ENCODE results near the gene ZNF587B.
"Not testable (repeated sequence)": the region's sequence is repeated elsewhere in the genome, so short reads cannot be mapped to it uniquely, and the experiment has no call there.

Gene ZNF587B

DNA sequence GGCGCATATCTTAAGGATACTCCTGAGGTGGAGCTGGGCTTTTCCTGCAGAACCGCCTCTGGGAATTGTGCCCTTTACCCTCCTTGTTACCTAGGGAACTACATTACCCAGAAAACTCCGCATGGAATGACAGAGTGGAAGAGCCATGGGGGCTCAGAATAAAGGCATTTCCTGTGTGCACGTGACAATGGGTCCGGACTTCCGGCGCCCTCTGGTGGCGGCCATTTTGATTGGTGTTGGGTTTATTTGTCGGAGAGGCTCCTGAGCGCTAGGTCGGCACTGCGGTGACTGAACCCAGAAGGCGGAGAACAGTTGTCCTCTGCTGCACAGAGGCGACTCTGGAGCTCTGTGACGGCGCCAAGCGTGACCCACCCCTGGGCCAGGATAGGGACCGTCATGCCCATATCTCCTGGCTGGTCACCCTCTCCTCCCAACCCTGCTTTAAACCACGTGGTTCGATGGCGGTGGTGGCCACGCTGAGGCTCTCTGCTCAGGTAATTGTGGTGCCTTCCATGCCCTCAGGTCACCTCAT, at the start of gene ZNF587B:
Gene ZNF587B (plus strand): TSS at position 229 of the 532 bp plus-strand sequence. CDS start 230 bp downstream, at position 459.
- peak within 1 kb of the TSS; percentile 46 for H3K27ac ChIP-seq
- no peak for DNase-seq (ENCODE audit: low read depth, low spot score)

DNA sequence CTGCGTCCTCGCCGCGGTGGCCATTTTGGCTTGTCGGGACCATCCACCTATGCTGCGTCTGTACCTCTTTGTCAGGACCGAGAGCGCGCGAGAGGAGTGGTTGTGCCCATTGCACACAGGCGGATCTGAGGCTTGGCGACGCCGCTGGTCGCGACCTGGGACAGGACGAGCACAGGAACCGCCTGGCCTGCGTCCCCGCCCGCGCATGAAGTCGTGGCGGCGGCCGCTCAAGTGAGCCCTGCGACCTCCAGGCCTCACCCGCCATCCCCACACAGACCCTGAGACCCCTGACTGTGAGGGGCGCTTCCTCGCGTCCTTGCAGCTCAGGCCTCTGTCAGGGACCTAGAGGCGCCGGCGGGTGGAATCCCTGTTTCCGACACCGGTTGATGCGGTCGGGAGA, 43.8 kb upstream of the ZNF587B start:
- H3K27ac ChIP-seq: no peak overlapping the region
- DNase-seq (ENCODE audit: low read depth, low spot score): no peak

DNA sequence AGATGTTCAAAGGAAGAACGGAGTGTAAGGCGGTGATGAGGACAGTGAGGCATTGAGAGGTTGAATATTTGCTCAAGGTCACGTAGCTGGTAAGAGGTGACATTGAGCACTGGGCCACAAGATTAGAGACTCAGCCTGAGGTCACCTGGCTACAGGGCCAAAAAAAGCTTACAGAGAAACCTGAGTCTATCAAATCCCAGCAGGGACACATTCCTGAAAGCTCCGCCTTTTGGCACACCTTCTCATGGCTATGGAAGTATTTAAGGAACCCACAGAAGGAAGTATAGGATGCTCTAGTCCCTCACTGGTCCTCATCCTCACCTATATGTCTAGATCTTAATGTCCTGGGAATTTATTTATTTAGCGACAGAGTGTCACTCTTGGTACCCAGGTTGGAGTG, 43.2 kb upstream of the ZNF587B start:
- H3K27ac ChIP-seq: no peak overlapping the region
- no peak for DNase-seq (ENCODE audit: low read depth, low spot score)

DNA sequence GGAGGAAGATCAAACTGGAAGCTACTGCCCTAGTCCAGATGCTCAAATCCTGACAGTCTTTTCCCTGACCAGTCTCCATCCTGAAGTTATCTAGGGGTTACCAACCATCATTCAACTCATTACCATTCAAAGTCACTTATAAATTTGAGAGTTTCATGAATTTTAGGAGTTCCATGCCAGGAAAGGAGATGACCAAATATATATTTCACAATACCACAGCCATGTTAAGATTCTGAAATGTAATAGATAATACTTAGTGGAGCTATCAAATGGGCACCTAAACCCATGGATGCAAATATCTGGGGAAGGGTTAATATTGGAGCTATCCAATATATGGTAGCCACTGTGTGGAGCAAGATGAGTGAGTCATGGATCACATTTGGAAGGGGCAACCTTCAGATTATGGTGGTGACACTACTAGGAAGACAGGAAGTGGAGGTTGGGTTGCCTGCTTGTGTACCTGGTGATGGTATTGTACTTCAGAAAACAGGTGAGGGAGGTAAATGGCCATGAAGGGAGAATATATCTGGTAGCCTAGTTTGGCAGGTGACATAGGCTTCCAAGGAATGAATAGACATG, 41.9 kb upstream of the ZNF587B start:
- H3K27ac ChIP-seq: no peak overlapping the region
- no peak for DNase-seq (ENCODE audit: low read depth, low spot score)

DNA sequence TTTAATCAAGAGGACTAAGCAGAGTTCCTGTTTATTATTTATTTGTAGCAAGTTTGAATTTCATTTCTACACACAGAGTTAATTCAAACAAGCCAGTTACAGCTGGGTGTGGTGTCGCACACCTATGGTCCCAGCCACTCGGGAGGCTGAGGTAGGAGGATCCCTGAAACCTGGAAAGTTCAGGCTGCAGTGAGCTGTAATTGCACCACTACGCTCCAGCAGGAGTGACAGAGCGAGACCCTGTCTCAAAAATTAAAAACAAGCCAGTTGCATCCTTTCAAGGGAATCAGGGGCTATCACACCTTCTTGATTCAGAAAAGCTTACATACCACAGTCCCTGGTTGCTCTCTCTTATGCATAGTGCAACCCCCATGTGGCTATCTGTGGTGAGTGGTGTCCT, 40.8 kb upstream of the ZNF587B start:
- DNase-seq (ENCODE audit: low read depth, low spot score): no peak
- H3K27ac ChIP-seq: no peak overlapping the region

DNA sequence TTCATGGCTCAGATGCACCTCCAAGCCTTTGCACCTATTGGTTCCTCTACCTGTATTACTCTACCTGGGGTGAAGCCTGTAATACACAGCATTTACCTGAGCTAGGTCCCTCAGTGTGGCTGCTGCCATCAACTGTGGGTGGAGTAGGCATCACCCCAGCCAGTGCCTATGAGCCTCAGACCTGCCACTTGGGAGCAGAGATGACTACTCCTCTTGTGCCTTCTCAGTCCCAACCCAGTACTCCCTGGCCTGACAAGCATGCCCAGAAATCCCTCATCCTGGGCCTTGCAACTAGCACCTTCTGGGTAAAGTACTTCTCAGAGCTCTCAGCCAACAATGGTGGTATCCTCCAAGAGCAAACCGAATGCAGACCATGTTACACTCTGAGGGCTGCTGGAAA, 33.5 kb upstream of the ZNF587B start:
- not testable (repeated sequence) for H3K27ac ChIP-seq; DNase-seq (ENCODE audit: low read depth, low spot score)

DNA sequence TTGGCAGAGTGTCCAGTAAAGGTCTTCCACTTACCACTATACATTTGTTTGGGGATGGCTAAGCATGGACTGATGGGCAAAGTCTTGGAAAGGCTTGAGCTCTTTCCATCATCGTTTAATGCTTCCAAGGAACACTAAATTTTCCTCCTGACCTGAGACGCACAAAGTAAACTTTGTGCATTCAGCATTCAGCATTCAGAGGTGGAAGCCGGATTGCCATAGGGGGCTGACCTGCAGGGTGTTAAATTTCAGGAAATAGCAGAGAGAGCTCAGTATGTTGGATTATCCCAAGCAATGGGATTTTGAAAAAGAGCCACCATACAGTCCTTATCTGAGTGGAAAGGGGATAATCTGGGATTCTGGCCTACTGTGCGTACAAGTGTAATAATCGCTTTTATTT, 29.4 kb upstream of the ZNF587B start:
- H3K27ac ChIP-seq: peak overlapping the region; percentile 94
- no peak for DNase-seq (ENCODE audit: low read depth, low spot score)

DNA sequence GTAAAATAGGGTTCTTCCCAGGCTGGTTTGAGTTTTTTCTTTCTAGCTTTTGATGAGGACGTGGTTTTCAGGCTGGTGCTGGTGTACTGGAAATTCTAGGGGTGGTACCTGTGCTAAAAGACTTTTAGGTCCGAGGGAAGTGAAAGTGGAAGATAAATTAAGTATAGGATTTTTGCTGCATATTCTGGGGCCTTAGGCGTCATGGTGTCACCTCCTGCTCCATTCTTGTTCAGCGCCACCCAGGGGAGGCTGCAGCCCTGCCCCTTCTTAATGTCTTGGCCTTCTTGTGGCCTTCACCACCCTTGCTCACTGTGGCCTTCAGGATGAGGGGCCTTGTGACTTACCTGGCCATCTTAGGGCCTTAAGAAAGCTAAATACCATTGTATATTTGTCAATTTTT, 27.8 kb upstream of the ZNF587B start:
- DNase-seq (ENCODE audit: low read depth, low spot score): no peak
- H3K27ac ChIP-seq: peak overlapping the region; percentile 94

DNA sequence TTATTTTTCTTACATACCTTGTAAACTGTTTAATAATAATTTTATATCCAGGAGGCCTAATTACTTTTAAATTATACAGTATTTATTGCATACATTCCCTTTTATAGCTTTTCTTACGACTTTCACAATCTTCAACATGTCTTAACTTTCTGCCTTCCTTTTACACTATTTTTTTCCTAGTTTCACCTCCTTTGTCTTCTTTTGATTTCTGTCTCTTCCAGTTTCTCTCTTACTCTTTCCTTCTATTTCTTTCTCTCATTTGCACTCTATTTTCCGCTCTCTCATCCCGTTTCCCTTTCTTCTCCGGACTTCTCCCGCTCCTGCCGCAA, 26.9 kb upstream of the ZNF587B start:
- H3K27ac ChIP-seq: peak overlapping the region; percentile 94
- DNase-seq (ENCODE audit: low read depth, low spot score): no peak

DNA sequence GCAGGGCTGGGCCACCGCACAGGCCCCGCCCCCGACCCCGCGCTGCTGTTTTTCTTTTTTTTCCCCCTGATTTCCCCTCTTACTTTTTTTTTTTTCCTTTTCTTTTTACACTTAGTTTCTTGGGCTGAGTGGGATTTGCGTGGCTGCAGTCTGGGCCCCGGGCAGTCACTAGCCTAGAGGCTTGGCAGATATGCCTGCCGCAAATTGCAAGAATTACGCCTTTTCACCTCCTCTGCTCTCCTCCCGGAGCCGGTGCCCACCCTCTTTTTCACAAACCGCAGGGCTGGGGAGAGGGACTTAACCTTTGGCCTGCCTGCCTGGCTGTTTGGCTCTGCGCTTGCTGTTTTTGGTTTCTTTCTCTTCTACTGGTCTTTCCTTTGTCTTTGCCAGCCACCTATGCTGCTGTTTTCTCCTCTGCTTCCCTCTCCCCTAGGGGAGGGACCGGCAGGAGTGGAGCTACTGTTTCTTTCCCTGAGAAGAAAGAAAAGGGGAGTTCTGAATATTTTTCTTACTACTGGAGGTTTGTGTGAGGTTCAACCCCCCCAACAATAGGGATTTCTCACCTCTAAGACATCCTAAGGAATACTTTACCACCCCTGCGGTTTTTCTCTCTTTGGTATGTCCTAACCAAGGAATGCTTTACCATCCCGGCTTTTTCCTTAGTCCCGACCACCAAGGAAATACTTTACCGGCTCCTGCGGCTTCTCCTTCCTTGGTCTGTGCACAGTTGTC, 26.3 kb upstream of the ZNF587B start:
- DNase-seq (ENCODE audit: low read depth, low spot score): no peak
- H3K27ac ChIP-seq: peak overlapping the region; percentile 94

DNA sequence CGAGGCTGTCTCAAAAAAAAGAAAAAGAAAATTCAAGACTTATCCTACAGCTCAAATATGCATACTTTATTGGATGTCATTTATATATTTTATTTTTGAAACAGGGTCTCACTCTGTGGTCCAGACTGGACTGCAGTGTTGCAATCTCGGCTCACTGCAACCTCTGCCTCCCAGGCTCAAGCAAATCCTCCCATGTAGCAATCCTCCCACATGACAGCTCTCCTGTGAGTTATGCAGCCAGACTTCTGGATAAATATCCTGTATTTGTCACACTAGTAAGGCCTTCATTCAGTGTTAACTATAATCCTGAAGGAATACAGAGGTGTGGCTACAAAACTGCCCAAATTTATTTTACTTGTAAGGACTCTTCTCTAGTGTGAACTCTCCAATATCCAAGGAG, 22.6 kb upstream of the ZNF587B start:
- H3K27ac ChIP-seq: peak overlapping the region; percentile 94
- DNase-seq (ENCODE audit: low read depth, low spot score): no peak

DNA sequence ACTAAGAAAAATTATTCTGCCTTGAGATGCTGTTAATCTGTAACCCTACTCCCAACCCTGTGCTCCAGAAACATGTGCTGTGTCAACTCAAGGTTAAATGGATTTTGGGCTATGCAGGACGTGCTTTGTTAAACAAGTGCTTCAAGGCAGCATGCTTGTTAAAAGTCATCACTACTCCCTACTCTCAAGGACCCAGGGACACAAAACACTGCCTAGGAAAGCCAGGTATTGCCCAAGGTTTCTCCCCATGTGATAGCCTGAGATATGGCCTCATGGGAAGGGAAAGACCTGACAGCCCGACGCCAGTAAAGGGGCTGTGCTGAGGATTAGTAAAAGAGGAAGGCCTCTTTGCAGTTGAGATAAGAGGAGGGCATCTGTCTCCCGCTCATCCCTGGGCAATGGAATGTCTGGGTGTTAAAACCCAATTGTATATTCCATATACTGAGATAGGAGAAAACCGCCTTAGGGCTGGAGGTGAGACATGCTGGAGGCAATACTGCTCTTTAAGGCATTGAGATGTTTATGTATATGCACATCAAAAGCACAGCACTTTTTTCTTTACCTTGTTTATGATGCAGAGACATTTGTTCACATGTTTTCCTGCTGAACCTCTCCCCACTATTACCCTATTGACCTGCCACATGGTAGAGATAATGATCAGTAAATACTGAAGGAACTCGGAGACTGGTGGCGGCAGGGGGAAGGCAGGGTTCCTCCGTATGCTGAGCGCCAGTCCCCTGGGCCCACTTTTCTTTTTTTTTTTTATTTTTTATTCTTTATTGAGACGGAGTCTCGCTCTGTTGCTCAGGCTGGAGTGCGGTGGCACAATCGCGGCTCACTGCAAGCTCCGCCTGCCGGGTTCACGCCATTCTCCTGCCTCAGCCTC, 19.4 kb upstream of the ZNF587B start:
- not testable (repeated sequence) for H3K27ac ChIP-seq; DNase-seq (ENCODE audit: low read depth, low spot score)

DNA sequence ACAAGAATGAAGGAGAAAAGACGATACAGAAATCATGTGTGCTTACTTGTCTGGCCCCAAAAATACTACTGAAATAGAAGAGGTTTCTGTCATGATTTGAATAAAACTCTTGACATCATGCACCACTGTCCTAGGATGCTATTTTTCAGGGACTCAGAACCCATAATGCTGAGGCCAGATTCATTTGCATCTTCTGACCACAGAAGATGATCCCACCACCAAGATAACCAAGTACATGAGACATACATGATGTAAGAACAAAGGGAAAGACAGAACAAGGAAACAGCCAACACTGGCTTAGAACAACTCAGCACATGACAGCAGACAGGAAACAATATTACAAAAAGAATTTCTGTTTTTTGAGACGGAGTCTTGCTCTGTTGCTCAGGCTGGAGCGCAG, 17.9 kb upstream of the ZNF587B start:
- DNase-seq (ENCODE audit: low read depth, low spot score): no peak
- peak overlapping the region; percentile 65 for H3K27ac ChIP-seq

DNA sequence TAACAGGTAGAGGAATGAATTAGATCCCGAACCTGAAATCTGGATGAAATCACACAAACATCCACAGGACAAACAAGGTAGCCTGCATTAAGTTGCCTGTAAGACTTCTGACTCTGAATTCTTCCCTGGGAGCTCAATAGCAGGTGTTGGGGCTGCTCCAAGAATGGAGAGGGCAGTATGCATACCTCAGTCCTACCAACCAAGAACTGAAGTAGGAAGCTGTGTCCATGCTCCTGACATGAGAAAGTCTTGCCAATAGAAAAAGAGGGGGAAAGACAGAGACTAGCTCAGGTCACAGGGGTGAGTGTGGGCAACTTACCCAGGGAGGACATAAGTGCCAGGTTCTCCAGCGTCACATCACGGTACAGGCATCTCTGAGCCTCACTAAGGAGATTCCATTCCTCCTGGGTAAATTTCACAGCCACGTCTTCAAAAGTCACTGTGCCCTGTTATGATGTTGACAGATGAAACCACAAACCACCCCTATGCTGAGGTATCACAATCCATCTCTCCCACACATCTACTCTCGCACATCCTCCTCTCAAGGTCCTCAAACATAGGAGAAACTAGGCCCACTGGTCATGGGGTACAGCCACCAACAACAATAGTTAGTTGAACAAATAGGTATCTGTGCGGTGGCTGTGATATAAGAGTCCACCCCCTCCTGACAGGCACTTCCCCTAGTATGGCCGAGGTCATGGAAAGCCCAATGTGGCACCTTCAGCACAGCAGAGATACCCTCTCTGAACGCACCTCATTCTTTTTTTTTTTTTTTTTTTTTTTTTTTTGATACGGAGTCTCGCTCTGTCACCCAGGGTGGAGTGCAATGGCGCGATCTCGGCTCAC, 16.9 kb upstream of the ZNF587B start:
- H3K27ac ChIP-seq: peak overlapping the region; percentile 65
- DNase-seq (ENCODE audit: low read depth, low spot score): not testable (repeated sequence)

DNA sequence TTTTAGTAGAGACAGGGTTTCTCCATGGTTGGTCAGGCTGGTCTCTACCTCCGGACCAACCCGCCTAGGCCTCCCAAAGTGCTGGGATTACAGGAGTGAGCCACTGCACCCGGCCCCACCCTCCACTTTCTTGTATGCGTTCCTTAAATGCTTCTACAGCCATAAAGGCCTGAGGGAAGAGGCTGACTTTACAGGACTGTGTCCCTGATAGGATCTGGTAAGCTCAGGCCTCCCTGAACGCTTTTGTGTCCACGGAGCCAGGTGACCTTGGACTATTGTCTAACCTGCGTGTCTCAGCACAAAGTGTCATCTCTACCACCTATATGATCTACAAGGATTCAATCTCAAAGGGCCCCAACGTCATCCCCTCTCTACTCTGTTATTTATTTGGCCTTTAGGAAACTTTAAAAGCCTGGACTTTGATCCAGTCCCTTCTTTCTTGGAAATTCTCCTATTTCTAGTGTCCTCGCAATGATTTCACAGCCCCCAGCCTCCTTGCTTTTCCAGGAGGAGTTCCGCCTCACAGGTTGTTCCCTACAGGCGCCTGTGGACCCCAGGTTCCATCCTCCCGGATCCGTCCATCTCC, 16.1 kb upstream of the ZNF587B start:
- H3K27ac ChIP-seq: peak overlapping the region; percentile 65
- no peak for DNase-seq (ENCODE audit: low read depth, low spot score)

DNA sequence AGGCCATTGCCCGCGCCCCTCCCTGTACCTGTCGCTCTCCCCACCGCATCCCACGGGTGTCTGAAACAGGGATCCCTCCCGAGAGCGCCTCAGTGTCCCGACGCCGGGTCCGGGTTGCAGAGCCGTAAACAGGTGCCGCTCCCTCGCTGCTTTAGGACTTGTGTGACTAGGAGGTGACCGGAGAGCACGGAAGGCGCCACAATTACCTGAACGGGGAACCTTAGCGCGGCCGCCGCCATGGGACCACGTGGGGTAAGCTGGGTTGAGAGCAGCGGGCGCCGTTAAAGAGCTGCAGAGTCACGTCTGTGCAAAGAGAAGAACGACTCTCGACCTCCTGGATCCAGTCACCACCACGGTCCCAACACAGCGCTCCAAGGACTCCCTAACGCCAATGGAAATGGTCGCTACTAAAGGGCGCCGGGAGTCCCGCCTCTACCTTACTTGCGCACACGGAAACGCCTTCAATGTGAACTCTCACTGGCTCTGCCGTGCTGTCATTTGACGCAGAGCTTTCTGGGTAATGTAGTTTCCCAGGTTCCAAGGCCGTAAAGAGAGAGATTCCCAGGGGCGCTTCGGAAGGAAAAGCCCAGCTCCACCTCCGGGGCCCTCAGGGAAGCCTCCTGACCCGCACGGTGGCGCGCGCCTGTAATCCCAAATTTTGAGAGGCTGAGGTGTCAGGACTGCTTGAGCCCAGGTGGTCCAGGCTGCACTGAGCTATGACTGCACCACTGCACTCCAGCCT, 15.4 kb upstream of the ZNF587B start, which contains the start of gene ZNF552:
Gene ZNF552 (minus strand): TSS at position 409 of the 742 bp plus-strand sequence. CDS start 170 bp downstream, at position 239.
- peak within 1 kb of the TSS; percentile 65 for H3K27ac ChIP-seq
- peak; percentile 64 for DNase-seq (ENCODE audit: low read depth, low spot score)

DNA sequence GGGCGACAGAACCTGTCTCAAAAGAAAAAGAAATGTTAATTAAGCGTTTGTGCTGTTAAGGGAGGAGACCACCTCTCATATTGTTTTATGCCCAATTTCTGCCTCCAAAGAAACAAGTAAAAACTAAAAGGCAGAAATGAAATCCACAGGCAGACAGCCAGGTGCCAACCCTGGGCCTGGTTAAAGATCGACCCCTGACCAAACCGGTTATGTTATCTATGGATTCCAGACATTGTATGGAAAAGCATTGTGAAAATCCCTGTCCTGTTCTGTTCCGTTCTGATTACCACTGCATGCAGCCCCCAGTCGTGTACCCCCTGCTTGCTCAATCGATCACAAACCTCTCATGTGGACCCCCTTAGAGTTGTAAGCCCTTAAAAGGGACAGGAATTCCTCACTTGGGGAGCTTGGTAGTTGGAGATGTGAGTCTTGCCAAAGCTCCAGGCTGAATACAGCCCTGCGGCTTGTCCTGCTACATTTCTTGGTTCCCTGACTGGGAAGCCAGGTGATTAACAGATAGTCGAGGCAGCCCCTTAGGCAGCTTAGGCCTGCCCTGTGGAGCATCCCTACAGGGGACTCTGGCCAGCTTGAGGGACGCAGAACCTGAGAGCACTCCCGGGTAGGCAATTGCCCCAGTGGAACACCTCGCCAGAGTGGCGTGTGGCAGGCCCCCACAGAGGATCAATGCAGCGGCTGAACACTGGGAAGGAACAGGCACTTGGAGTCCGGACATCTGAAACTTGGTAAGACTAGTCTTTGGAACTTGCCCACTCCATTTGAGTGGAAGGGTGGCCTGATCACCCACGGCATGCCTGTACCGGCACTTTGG, 14.6 kb upstream of the ZNF587B start:
- DNase-seq (ENCODE audit: low read depth, low spot score): no peak
- H3K27ac ChIP-seq: no peak overlapping the region

DNA sequence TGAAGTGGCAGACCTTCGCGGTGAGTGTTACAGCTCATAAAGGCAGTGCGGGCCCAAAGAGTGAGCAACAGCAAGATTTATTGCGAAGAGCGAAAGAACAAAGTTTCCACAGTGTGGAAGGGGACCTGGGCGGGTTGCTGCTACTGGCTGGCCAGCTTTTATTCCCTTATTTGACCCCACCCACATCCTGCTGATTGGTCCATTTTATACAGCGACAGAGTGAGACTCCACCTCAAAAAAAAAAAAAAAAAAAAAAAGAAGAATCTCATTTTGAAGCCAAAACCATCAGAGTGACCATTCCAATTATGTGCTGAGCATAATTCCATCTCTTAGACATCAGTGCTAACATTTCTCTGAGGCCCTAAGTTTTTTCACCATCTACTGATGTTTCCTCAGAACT, 13.4 kb upstream of the ZNF587B start:
- H3K27ac ChIP-seq: no peak overlapping the region
- no peak for DNase-seq (ENCODE audit: low read depth, low spot score)

Measured in epithelial cell of prostate (primary cell).